ENCODE measurements around the gene ZNF14. TPM values are rescaled to one million over a fixed set of nuclear protein-coding genes. Genes with fewer than 3 reads are reported as not detected.

ZNF14 gene
- total and polyA plus RNA-seq, 4 donors = 3.0 to 10.9 (median 5.4) TPM

Other genes starting within 250 kb of the ZNF14 start
- 1 to 10 TPM in 1 of 2 donors, under 1 TPM in 1; 0.84 to 1.2 TPM for gene TSSK6, start 217.6 kb downstream of the ZNF14 start, total RNA-seq
- gene TSSK6, start 217.6 kb downstream of the ZNF14 start, polyA plus RNA-seq = 1 to 10 TPM in 1 of 2 donors, under 1 TPM in 1; 0.50 to 1.3 TPM
- 100 to 1,000 TPM; 183 to 208 TPM for gene NDUFA13, start 216.9 kb downstream of the ZNF14 start, total RNA-seq
- 100 to 1,000 TPM; 249 to 307 TPM for gene NDUFA13, start 216.9 kb downstream of the ZNF14 start, polyA plus RNA-seq
- 1 to 10 TPM; 3.8 to 7.2 TPM for gene YJEFN3, start 204.2 kb downstream of the ZNF14 start, total RNA-seq
- gene YJEFN3, start 204.2 kb downstream of the ZNF14 start, polyA plus RNA-seq = 10 to 100 TPM in 1 of 2 donors, under 1 TPM in 1; 0.75 to 60.1 TPM
- gene CILP2, start 194.8 kb downstream of the ZNF14 start, total RNA-seq = 1 to 10 TPM in 1 of 2 donors, under 1 TPM in 1; 0.36 to 4.2 TPM
- gene CILP2, start 194.8 kb downstream of the ZNF14 start, polyA plus RNA-seq = under 1 TPM in 1 of 2 donors, not detected in 1; 0.13 TPM
- 1 to 10 TPM in 1 of 2 donors, under 1 TPM in 1; 0.65 to 1.4 TPM for gene PBX4, start 114.4 kb downstream of the ZNF14 start, total RNA-seq
- 1 to 10 TPM in 1 of 2 donors, not detected in 1; 1.5 TPM for gene PBX4, start 114.4 kb downstream of the ZNF14 start, polyA plus RNA-seq
- 10 to 100 TPM in 1 of 2 donors, 1 to 10 TPM in 1; 5.7 to 11.7 TPM for gene LPAR2, start 104.9 kb downstream of the ZNF14 start, total RNA-seq
- gene LPAR2, start 104.9 kb downstream of the ZNF14 start, polyA plus RNA-seq = 10 to 100 TPM in 1 of 2 donors, 1 to 10 TPM in 1; 1.5 to 10.1 TPM
- gene GMIP, start 89.5 kb downstream of the ZNF14 start, total RNA-seq = 10 to 100 TPM; 14.9 to 25.6 TPM
- 1 to 10 TPM; 3.4 to 5.9 TPM for gene GMIP, start 89.5 kb downstream of the ZNF14 start, polyA plus RNA-seq
- 10 to 100 TPM; 41.7 to 53.6 TPM for gene ATP13A1, start 69.4 kb downstream of the ZNF14 start, total RNA-seq
- 100 to 1,000 TPM in 1 of 2 donors, 10 to 100 TPM in 1; 13.9 to 105 TPM for gene ATP13A1, start 69.4 kb downstream of the ZNF14 start, polyA plus RNA-seq
- gene ZNF101, start 64.3 kb downstream of the ZNF14 start, total RNA-seq = 10 to 100 TPM; 11.3 to 13.3 TPM
- 1 to 10 TPM; 2.0 to 6.5 TPM for gene ZNF101, start 64.3 kb downstream of the ZNF14 start, polyA plus RNA-seq
- gene ZNF506, start 88.6 kb upstream of the ZNF14 start, total RNA-seq = 10 to 100 TPM; 28.8 to 37.7 TPM
- 1 to 10 TPM; 4.1 to 7.8 TPM for gene ZNF506, start 88.6 kb upstream of the ZNF14 start, polyA plus RNA-seq
- 10 to 100 TPM in 1 of 2 donors, 1 to 10 TPM in 1; 5.4 to 12.6 TPM for gene ZNF253, start 132.8 kb upstream of the ZNF14 start, total RNA-seq
- 1 to 10 TPM; 2.8 to 4.0 TPM for gene ZNF253, start 132.8 kb upstream of the ZNF14 start, polyA plus RNA-seq
- gene ZNF93, start 167.8 kb upstream of the ZNF14 start, total RNA-seq = 1 to 10 TPM; 3.9 to 4.1 TPM
- gene ZNF93, start 167.8 kb upstream of the ZNF14 start, polyA plus RNA-seq = 1 to 10 TPM in 1 of 2 donors, under 1 TPM in 1; 0.50 to 1.9 TPM

All from aorta (tissue), 4 donors.